ENCODE data around the gene GANAB.

GRCh38 chr11:62648185-62648966 lies 2.0 kb upstream of the GANAB start:
- TF ChIP-seq TAF1 (IDR thresholded peaks at IDR 0.05; ENCODE audit: low read depth, low read length) (no peak), SPI1 (IDR thresholded peaks at IDR 0.05; ENCODE audit: low read depth, low read length) (no peak), PAX5 (IDR thresholded peaks at IDR 0.05; ENCODE audit: insufficient read depth, low read length, severe bottlenecking) (no peak), POLR2A (IDR thresholded peaks at IDR 0.05; ENCODE audit: low read depth, low read length) (no peak), POLR2AphosphoS5 (IDR thresholded peaks at IDR 0.05; ENCODE audit: low read depth, low read length) (no peak), POU2F2 (IDR thresholded peaks at IDR 0.05; ENCODE audit: low read depth, low read length) (no peak)

Data from GM12891 (cell line).